RWPE1 (cell line): Measurements from ENCODE around the gene COX14.
"Not testable (repeated sequence)": the region's sequence is repeated elsewhere in the genome, so short reads cannot be mapped to it uniquely, and the experiment has no call there.

Experiments used
- CTCF ChIA-PET: fragments of 350-600 bp; sonication (Branson Sonifier 250); formaldehyde crosslinking; extraction: SDS; loops from one replicate; lab custom pipeline; 2021; lab: Yijun Ruan, JAX
- POLR2A ChIA-PET: fragments of 400-600 bp; formaldehyde crosslinking; extraction: SDS; loops from one replicate; lab custom pipeline; 2020; ENCODE audit warnings: antibody characterized with exemption; ENCODE audit not compliant: low non-redundant PET; lab: Yijun Ruan, JAX
- DNase-seq: peaks from one replicate; pipeline ENCODE4 v3.0.0; 2012; ENCODE audit warnings: low spot score
- H3K27ac ChIP-seq: fragments of 450-650 bp; 2 replicates; pipeline ENCODE4 v1.5.1; 2017
- TF ChIP-seq, protein P1 (sequence below): fragments of 450-650 bp; conservative IDR thresholded peaks from 2 replicates; pipeline ENCODE4 v1.5.1; 2017; ENCODE audit warnings: low read depth, mild to moderate bottlenecking

The COX14 gene

DNA sequence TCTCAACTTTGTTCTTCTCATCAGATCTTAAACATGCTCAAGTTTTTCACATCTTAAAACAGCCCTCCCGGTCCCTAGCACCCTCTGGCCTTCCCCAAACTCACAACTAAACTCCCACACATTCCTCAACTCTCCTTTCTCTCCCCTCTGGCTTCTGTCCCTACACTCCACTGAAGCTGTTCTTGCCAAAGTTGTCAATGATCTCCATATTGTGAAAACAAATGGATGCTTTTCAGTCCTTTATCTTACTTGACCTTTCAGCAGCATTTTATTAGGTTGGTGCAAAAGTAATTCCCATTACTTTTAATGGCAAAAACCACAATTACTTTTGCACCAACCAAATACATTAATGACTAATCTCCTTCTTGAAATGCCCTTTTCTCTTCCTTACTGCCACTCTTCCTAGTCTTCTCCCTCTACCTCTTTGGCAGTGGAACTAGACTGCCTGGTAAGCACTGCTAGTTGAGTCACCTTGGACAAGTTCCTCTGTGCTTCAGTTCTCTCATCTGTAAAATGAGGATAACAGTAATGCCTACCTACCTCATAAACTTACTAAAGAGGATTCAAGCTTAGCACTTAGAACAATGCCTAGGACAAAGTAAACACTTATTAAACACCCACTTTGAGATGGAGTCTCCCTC, 39.1 kb downstream of the COX14 start:
- H3K27ac ChIP-seq = no peak overlapping the region
- ChIA-PET POLR2A (no interaction called here), CTCF (interaction anchor here (1.0 kb wide), 1 partner anchor 19 kb away, joined by 4 read pairs; no protein-coding TSS in a partner anchor)
- no peak for DNase-seq
- TF ChIP-seq, protein P1, sequence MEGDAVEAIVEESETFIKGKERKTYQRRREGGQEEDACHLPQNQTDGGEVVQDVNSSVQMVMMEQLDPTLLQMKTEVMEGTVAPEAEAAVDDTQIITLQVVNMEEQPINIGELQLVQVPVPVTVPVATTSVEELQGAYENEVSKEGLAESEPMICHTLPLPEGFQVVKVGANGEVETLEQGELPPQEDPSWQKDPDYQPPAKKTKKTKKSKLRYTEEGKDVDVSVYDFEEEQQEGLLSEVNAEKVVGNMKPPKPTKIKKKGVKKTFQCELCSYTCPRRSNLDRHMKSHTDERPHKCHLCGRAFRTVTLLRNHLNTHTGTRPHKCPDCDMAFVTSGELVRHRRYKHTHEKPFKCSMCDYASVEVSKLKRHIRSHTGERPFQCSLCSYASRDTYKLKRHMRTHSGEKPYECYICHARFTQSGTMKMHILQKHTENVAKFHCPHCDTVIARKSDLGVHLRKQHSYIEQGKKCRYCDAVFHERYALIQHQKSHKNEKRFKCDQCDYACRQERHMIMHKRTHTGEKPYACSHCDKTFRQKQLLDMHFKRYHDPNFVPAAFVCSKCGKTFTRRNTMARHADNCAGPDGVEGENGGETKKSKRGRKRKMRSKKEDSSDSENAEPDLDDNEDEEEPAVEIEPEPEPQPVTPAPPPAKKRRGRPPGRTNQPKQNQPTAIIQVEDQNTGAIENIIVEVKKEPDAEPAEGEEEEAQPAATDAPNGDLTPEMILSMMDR = no peak

DNA sequence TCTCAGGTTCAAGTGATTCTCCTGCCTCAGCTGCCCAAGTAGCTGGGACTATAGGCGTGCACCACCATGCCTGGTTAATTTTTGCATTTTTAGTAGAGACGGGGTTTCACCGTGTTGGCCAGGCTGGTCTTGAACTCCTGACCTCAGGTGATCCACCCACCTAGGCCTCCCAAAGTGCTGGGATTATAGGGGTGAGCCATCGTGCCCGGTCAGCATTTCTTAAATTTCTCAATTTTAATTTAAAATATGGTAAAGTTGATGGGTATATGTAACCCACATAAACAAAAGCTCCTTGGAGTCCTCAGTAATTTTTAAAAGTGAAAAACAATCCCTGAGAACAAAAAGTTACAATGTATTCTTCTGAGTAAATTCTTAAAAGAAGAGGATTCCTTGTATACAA, 42.9 kb downstream of the COX14 start:
- DNase-seq, H3K27ac ChIP-seq, POLR2A ChIA-PET: not testable (repeated sequence)
- CTCF ChIA-PET = interaction anchor here (0.6 kb wide), 1 partner anchor 18 kb away, joined by 4 read pairs; no protein-coding TSS in a partner anchor

DNA sequence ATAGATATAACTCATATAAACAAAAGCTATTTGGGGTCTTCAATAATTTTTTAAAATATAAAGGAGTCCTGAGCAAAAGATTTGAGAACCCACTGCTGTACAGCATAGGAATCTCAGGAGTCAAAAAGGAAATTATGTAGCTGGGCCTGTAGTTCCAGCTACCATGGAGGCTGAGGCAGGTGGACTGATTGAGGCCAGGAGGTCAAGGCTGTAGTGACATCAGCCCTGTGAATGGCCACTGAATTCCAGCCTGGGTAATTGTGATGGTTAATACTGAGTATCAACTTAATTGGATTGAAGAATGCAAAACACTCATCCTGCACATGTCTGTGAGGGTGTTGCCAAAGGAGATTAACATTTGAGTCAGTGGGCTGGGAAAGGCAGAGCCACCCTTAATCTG, 44.6 kb downstream of the COX14 start:
- ChIA-PET CTCF (no interaction called here), POLR2A (no interaction called here)
- DNase-seq = no peak
- H3K27ac ChIP-seq = no peak overlapping the region
- TF ChIP-seq, protein P1 = no peak

DNA sequence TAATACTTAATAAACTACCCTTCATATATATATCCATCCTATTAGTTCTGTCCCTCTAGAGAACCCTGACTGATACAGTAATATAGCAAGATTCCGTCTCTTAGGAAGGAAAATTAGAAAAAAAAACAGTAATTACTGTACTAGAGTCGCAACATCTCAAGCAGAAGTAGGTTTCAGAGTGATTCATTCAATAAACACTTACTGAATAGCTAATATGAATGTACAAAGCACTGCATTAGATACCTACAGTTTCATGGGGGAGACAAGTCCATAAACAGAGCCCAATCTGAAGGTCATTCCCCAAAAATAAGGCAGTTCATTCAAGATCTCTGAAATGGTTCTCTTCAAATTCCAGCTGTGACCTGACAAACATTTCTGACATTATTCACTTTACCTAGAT, 45.2 kb downstream of the COX14 start:
- POLR2A ChIA-PET = no interaction called here
- no peak for DNase-seq
- no peak overlapping the region for H3K27ac ChIP-seq
- CTCF ChIA-PET = interaction anchor here (0.7 kb wide), 1 partner anchor 17 kb away, joined by 4 read pairs; no protein-coding TSS in a partner anchor
- TF ChIP-seq, protein P1 = no peak

DNA sequence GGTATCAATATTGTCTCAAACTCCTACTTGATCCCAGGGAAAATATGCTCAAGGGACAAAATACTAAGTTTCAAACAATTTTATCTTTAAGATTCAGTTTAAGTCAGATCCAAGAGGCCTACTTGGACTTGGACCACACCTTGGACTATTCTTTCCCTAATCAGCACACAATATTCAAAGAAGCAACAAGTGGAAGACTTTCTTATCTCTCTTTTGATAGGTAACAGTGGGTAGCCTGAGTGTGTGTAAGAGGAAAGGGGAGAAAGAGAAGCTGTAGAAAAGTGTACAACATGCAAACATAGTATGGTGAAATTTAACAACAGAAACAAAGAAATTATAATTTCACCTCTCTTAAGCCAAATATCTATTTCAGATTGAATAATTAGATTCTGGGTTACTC, 48.6 kb downstream of the COX14 start:
- ChIA-PET CTCF (no interaction called here), POLR2A (no interaction called here)
- no peak for DNase-seq
- H3K27ac ChIP-seq = no peak overlapping the region
- TF ChIP-seq, protein P1 = no peak

DNA sequence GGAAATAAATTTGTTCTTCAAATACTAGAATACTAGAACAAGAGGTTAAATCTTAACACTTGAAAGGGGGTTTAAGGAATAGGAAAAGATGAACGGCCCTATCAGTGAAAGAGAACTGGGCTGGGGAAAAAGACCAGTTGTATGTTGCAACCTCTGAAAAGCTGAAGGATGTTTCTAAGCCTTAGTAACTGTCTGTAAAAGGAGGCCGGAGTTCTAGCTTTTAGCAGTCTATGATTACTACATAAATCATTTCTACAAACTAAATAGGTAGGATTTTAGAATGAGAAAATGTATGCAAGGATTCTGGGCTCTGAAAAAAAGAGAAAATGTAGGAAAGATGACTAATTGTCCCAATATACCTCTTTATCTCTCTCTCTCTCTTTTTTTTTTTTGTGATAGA, 50.2 kb downstream of the COX14 start:
- H3K27ac ChIP-seq = no peak overlapping the region
- CTCF ChIA-PET = interaction anchor here (0.5 to 0.6 kb wide), 2 partner anchors 22 to 51 kb away, joined by 3 to 7 read pairs; no protein-coding TSS in a partner anchor
- TF ChIP-seq, protein P1 = no peak
- DNase-seq = no peak
- POLR2A ChIA-PET = no interaction called here

DNA sequence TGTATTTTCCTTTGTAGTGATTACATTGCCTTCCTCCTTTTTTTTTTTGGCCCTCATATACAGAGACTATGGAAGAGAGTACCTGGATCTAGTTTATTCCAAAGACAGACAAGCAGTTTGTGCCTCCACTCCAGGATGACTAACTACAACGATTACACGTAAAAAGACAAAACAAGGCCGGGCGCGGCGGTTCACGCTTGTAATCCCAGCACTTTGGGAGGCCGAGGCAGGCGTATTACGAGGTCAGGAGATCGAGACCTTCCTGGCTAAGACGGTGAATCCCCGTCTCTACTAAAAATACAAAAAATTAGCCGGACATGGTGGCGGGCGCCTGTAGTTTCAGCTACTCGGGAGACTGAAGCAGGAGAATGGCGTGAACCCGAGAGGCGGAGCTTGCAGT, 52.9 kb downstream of the COX14 start:
- no peak overlapping the region; the same call in 1 of the 2 replicates for H3K27ac ChIP-seq
- POLR2A ChIA-PET = no interaction called here
- CTCF ChIA-PET = no interaction called here
- DNase-seq = no peak
- TF ChIP-seq, protein P1 = no peak
